HuH-7.5 (cell line): ENCODE results near the gene LCK.
"Not testable (repeated sequence)": the region's sequence is repeated elsewhere in the genome, so short reads cannot be mapped to it uniquely, and the experiment has no call there.

Experiments
- DNase-seq: peaks from one replicate; pipeline ENCODE4 v3.0.0; 2011; ENCODE audit warnings: low spot score

LCK gene

DNA sequence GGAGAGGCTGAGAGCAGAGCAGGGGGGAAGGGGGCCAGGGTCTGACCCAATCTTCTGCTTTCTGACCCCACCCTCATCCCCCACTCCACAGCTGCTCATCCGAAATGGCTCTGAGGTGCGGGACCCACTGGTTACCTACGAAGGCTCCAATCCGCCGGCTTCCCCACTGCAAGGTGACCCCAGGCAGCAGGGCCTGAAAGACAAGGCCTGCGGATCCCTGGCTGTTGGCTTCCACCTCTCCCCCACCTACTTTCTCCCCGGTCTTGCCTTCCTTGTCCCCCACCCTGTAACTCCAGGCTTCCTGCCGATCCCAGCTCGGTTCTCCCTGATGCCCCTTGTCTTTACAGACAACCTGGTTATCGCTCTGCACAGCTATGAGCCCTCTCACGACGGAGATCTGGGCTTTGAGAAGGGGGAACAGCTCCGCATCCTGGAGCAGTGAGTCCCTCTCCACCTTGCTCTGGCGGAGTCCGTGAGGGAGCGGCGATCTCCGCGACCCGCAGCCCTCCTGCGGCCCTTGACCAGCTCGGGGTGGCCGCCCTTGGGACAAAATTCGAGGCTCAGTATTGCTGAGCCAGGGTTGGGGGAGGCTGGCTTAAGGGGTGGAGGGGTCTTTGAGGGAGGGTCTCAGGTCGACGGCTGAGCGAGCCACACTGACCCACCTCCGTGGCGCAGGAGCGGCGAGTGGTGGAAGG lies 23.7 kb downstream of the LCK start:
- no peak for DNase-seq

- DNase-seq, result no peak
These were observed 24.4 kb downstream of the LCK start for GRCh38 chr1:32275424-32275823.

GRCh38 chr1:32276032-32276782 lies 25.1 kb downstream of the LCK start:
- no peak for DNase-seq

- DNase-seq, result not testable (repeated sequence)
These were observed 33.7 kb downstream of the LCK start for GRCh38 chr1:32284777-32285176.

GRCh38 chr1:32285658-32286057 lies 34.6 kb downstream of the LCK start:
- no peak for DNase-seq

- no peak for DNase-seq
These were observed 35.7 kb downstream of the LCK start for GRCh38 chr1:32286763-32287162.

GRCh38 chr1:32289256-32289655 lies 38.2 kb downstream of the LCK start:
- DNase-seq, result no peak

DNA sequence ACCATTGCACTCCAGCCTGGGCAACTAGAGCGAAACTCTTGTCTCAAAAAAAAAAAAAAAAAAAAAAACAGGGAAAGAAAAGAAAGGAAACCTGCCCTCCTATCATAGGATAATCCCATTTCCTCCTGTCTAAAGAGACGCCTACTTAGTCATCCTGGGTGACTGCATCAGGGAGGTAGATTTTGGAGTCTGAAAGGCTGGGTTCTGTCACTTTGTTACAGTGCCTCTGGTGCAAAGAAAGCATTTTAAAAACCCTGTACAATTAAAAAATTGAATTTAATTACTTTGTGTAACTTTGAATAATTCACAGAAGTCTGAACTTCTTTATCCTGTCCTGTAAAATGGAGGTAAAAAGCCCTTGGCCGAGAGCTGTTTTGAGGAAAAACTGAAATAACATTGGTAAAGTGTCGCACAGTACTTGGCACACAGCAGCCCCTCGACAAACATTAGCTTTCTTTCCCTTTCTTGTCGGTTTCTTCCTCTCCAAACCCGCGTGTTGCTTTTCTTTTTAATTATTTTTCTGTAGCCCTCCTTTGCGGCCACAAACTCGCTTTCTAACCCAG lies 40.2 kb downstream of the LCK start:
- no peak for DNase-seq

GRCh38 chr1:32291708-32292538 lies 40.9 kb downstream of the LCK start, which contains the start of gene HDAC1:
TSS of gene HDAC1 (plus strand) at chr1:32292083. CDS start at chr1:32292170, 87 bp downstream.
- peak; percentile 93 for DNase-seq

DNA sequence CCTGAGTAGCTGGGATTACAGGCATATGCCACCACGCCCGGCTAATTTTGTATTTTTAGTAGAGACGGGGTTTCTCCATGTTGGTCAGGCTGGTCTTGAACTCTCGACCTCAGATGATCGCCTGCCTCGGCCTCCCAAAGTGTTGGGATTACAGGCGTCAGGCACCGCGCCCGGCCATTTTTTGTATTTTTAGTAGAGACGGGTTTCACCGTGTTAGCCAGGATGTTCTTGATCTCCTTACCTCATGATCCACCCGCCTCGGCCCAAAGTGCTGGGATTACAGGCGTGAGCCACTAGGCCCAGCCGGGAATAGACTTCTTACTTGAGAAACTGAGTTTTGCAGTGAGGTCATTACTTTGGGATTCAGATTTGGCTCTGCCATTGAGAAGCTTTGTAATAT lies 47.1 kb downstream of the LCK start:
- DNase-seq, result not testable (repeated sequence)

- DNase-seq, result no peak
These were observed 48.3 kb downstream of the LCK start for GRCh38 chr1:32299327-32299726.

GRCh38 chr1:32303358-32303757 lies 52.3 kb downstream of the LCK start:
- no peak for DNase-seq

- no peak for DNase-seq
These were observed 53.0 kb downstream of the LCK start for GRCh38 chr1:32303997-32304622.

DNA sequence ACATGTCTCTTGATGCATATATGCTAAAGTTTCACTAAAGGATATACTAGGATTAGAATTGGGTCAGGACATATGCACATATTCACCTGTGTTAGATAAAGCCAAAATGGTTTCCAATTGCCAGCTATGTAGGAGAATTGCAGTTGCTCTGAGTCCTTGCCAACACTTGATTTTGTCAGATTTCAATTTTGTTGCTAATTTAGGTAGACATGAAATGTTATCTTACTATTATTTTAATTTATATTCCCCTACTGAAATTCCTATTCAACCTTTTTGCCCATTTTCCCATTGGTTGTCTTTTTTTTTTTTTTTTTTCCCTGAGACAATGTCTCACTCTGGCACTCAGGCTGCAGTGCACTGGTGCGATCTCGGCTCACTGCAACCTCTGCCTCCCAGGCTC lies 54.2 kb downstream of the LCK start:
- no peak for DNase-seq

GRCh38 chr1:32307324-32307723 lies 56.3 kb downstream of the LCK start:
- DNase-seq, result no peak

DNA sequence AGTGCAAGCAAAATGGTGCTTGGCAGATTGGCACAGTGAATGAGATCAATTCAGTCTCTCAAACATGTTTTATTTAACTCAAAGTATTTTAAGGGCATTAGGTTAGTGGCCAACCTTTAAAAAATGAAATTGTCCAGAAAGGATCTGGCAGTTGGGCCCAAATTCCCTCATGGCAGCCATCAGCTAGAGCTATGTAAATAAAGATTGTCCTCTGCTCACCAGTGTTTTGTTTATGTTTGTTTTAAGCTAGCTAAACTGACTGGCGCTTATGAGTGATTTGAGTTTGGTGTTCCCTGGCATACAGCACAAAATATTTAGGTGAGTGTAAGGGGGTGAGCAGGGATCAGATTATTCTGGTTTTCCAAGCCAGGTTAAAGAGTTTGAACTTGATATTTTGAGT lies 58.9 kb downstream of the LCK start:
- no peak for DNase-seq

GRCh38 chr1:32311709-32312393 lies 60.8 kb downstream of the LCK start:
- DNase-seq, result no peak

DNA sequence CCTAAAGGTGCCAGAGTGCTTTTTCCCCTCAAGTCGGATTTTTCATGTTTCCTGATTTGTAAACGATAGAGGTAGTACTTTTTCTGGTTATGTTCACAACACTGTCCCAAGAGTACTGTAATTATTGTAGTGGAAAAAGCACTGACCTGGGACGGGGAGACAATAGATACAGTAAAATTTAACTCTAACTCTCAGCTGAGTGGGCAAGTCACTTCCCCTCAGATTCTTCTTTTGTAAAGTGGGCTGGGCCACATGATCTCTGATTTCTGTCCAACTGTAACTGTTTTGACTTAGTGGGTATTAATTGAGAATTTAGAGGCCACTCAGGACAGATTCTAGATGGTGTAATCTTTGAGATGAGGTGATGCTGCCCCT lies 65.8 kb downstream of the LCK start:
- no peak for DNase-seq

DNA sequence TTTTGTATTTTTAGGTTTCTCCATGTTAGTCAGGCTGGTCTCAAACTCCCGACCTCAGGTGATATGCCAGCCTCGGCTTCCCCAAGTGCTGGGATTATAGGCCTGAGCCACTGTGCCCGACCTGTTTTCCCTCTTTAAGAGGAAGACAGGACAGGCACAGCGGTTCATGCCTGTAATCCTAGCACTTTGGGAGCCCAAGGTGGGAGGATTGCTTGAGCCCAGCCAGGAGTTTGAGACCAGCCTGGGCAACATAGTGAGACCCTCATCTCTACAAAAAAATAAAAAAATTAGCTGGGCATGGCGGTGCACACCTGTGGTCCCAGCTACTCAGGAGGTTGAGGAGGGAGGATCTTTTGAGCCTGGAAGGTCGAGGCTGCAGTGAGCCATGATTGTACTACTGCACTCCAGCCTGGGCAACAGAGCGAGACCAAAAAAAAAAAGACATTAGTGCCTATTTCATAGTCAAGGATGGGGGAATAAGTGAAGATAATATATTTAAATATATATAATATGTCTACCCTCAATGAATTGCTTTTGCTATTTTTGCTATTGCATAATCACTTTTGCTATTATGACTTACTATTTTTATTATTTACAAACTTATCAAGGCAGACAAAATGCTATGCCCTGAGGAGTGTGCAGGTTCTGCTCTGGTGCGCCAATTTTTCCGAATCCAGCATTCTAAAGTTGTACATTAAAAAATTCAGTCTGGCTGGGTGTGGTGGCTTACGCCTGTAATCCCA lies 67.2 kb downstream of the LCK start:
- no peak for DNase-seq

DNA sequence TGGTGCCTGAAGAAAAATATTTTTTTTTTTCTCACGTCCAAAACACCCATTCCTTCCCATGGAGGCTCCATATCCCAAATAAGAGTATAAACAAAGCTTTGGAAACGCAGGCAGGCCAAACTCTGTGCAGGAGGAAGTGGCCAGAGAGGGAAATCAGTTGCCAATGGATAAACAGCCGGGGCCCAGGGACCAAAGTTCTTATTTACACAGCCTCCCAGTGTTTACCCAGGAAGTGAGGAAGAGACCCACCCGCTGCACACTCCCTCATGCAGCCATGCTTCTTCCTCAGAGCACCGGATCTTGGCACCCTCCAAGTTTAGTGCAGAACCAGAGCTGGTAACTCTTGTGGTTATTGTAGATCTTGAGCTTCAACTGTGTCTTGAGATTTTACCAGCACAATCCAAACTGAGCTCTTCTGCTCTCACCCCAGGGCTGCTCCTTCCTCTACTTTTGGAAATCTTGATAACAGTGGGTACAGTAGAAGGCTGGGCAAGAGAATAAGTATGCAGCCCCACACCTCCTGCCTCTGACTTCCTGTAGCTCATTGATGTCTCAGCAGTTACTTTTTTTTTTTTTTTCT lies 70.7 kb downstream of the LCK start:
- no peak for DNase-seq
